Measurements from ENCODE around the gene ALPK3.

ALPK3 gene

GRCh38 chr15:84861781-84862180 is 44.6 kb downstream of the ALPK3 start:
- H3K27me3 ChIP-seq (ENCODE audit: control insufficient read depth, insufficient read depth, low read length): no peaks in the 10 kb centered on the region

GRCh38 chr15:84862214-84862975 is 45.2 kb downstream of the ALPK3 start:
- no peak overlapping the region for H3K27ac ChIP-seq (ENCODE audit: low read length)
- H3K36me3 ChIP-seq (ENCODE audit: control insufficient read depth, insufficient read depth, low read length): peaks cover 8% of the 10 kb centered on the region
- no peak overlapping the region for H3K4me3 ChIP-seq (ENCODE audit: low read length)
- no peaks in the 10 kb centered on the region for H3K4me1 ChIP-seq (ENCODE audit: control insufficient read depth, insufficient read depth, low read length)
- H3K9me3 ChIP-seq (ENCODE audit: control insufficient read depth, insufficient read depth, low read length): no peaks in the 10 kb centered on the region
- no peak for DNase-seq (ENCODE audit: low read depth, low spot score)
- no CpG with 5 or more reads among the region's 17 CpGs for WGBS (ENCODE audit: insufficient coverage, insufficient read length)
- no peaks in the 10 kb centered on the region for H3K27me3 ChIP-seq (ENCODE audit: control insufficient read depth, insufficient read depth, low read length)

More at GRCh38 chr15:84861781-84862180, 44.6 kb downstream of the ALPK3 start:
- Histone ChIP-seq H3K4me1 (ENCODE audit: control insufficient read depth, insufficient read depth, low read length) (no peaks in the 10 kb centered on the region), H3K4me3 (ENCODE audit: low read length) (no peak overlapping the region), H3K36me3 (ENCODE audit: control insufficient read depth, insufficient read depth, low read length) (peaks cover 12% of the 10 kb centered on the region), H3K9me3 (ENCODE audit: control insufficient read depth, insufficient read depth, low read length) (no peaks in the 10 kb centered on the region), H3K27ac (ENCODE audit: low read length) (no peak overlapping the region)
- no CpG with 5 or more reads among the region's 3 CpGs for WGBS (ENCODE audit: insufficient coverage, insufficient read length)
- no peak for DNase-seq (ENCODE audit: low read depth, low spot score)

- Histone ChIP-seq H3K27ac (ENCODE audit: low read length) (no peak overlapping the region), H3K36me3 (ENCODE audit: control insufficient read depth, insufficient read depth, low read length) (peaks cover 3% of the 10 kb centered on the region), H3K9me3 (ENCODE audit: control insufficient read depth, insufficient read depth, low read length) (no peaks in the 10 kb centered on the region), H3K4me1 (ENCODE audit: control insufficient read depth, insufficient read depth, low read length) (no peaks in the 10 kb centered on the region), H3K27me3 (ENCODE audit: control insufficient read depth, insufficient read depth, low read length) (no peaks in the 10 kb centered on the region), H3K4me3 (ENCODE audit: low read length) (no peak overlapping the region)
- no peak for DNase-seq (ENCODE audit: low read depth, low spot score)
- WGBS (ENCODE audit: insufficient coverage, insufficient read length): no CpG with 5 or more reads among the region's 13 CpGs
Observed at GRCh38 chr15:84863565-84864443, 46.6 kb downstream of the ALPK3 start.

GRCh38 chr15:84864444-84864795 is 47.3 kb downstream of the ALPK3 start:
- DNase-seq (ENCODE audit: low read depth, low spot score): no peak
- H3K9me3 ChIP-seq (ENCODE audit: control insufficient read depth, insufficient read depth, low read length): no peaks in the 10 kb centered on the region
- H3K27ac ChIP-seq (ENCODE audit: low read length): no peak overlapping the region
- H3K4me3 ChIP-seq (ENCODE audit: low read length): no peak overlapping the region
- no peaks in the 10 kb centered on the region for H3K27me3 ChIP-seq (ENCODE audit: control insufficient read depth, insufficient read depth, low read length)
- H3K4me1 ChIP-seq (ENCODE audit: control insufficient read depth, insufficient read depth, low read length): no peaks in the 10 kb centered on the region
- no CpG with 5 or more reads among the region's 7 CpGs for WGBS (ENCODE audit: insufficient coverage, insufficient read length)
- no peaks in the 10 kb centered on the region; the same call in 1 of the 2 replicates for H3K36me3 ChIP-seq (ENCODE audit: control insufficient read depth, insufficient read depth, low read length)

- no CpG with 5 or more reads among the region's 5 CpGs for WGBS (ENCODE audit: insufficient coverage, insufficient read length)
- no peaks in the 10 kb centered on the region; the same call in 1 of the 2 replicates for H3K36me3 ChIP-seq (ENCODE audit: control insufficient read depth, insufficient read depth, low read length)
Observed at GRCh38 chr15:84865074-84865569, 48.0 kb downstream of the ALPK3 start.

GRCh38 chr15:84868037-84868880 is 51.1 kb downstream of the ALPK3 start:
- Histone ChIP-seq H3K9me3 (ENCODE audit: control insufficient read depth, insufficient read depth, low read length) (no peaks in the 10 kb centered on the region), H3K4me1 (ENCODE audit: control insufficient read depth, insufficient read depth, low read length) (no peaks in the 10 kb centered on the region), H3K27me3 (ENCODE audit: control insufficient read depth, insufficient read depth, low read length) (no peaks in the 10 kb centered on the region), H3K36me3 (ENCODE audit: control insufficient read depth, insufficient read depth, low read length) (no peaks in the 10 kb centered on the region; the same call in 1 of the 2 replicates), H3K4me3 (ENCODE audit: low read length) (no peak overlapping the region), H3K27ac (ENCODE audit: low read length) (no peak overlapping the region)
- DNase-seq (ENCODE audit: low read depth, low spot score): no peak
- no CpG with 5 or more reads among the region's 12 CpGs for WGBS (ENCODE audit: insufficient coverage, insufficient read length)

More at GRCh38 chr15:84865074-84865569, 48.0 kb downstream of the ALPK3 start:
- Histone ChIP-seq H3K27me3 (ENCODE audit: control insufficient read depth, insufficient read depth, low read length) (no peaks in the 10 kb centered on the region), H3K4me3 (ENCODE audit: low read length) (no peak overlapping the region), H3K27ac (ENCODE audit: low read length) (no peak overlapping the region), H3K4me1 (ENCODE audit: control insufficient read depth, insufficient read depth, low read length) (no peaks in the 10 kb centered on the region), H3K9me3 (ENCODE audit: control insufficient read depth, insufficient read depth, low read length) (no peaks in the 10 kb centered on the region)
- DNase-seq (ENCODE audit: low read depth, low spot score): no peak

GRCh38 chr15:84869510-84869909 is 52.4 kb downstream of the ALPK3 start:
- Histone ChIP-seq H3K36me3 (ENCODE audit: control insufficient read depth, insufficient read depth, low read length) (no peaks in the 10 kb centered on the region; the same call in 1 of the 2 replicates), H3K27ac (ENCODE audit: low read length) (no peak overlapping the region), H3K27me3 (ENCODE audit: control insufficient read depth, insufficient read depth, low read length) (no peaks in the 10 kb centered on the region), H3K4me3 (ENCODE audit: low read length) (no peak overlapping the region), H3K9me3 (ENCODE audit: control insufficient read depth, insufficient read depth, low read length) (no peaks in the 10 kb centered on the region), H3K4me1 (ENCODE audit: control insufficient read depth, insufficient read depth, low read length) (no peaks in the 10 kb centered on the region)
- no peak for DNase-seq (ENCODE audit: low read depth, low spot score)
- WGBS (ENCODE audit: insufficient coverage, insufficient read length): no CpG with 5 or more reads among the region's 3 CpGs

- no CpG with 5 or more reads among the region's 9 CpGs for WGBS (ENCODE audit: insufficient coverage, insufficient read length)
- Histone ChIP-seq H3K27me3 (ENCODE audit: control insufficient read depth, insufficient read depth, low read length) (no peaks in the 10 kb centered on the region), H3K4me1 (ENCODE audit: control insufficient read depth, insufficient read depth, low read length) (no peaks in the 10 kb centered on the region), H3K9me3 (ENCODE audit: control insufficient read depth, insufficient read depth, low read length) (no peaks in the 10 kb centered on the region), H3K36me3 (ENCODE audit: control insufficient read depth, insufficient read depth, low read length) (no peaks in the 10 kb centered on the region; the same call in 1 of the 2 replicates), H3K4me3 (ENCODE audit: low read length) (no peak overlapping the region), H3K27ac (ENCODE audit: low read length) (no peak overlapping the region)
- DNase-seq (ENCODE audit: low read depth, low spot score): no peak
Observed at GRCh38 chr15:84871428-84871985, 54.4 kb downstream of the ALPK3 start.

GRCh38 chr15:84872009-84872910 is 55.1 kb downstream of the ALPK3 start:
- no peak for DNase-seq (ENCODE audit: low read depth, low spot score)

More at GRCh38 chr15:84872009-84872910, 55.1 kb downstream of the ALPK3 start:
- WGBS (ENCODE audit: insufficient coverage, insufficient read length): no CpG with 5 or more reads among the region's 17 CpGs
- no peaks in the 10 kb centered on the region for H3K4me1 ChIP-seq (ENCODE audit: control insufficient read depth, insufficient read depth, low read length)
- H3K27me3 ChIP-seq (ENCODE audit: control insufficient read depth, insufficient read depth, low read length): no peaks in the 10 kb centered on the region
- H3K9me3 ChIP-seq (ENCODE audit: control insufficient read depth, insufficient read depth, low read length): no peaks in the 10 kb centered on the region
- H3K27ac ChIP-seq (ENCODE audit: low read length): no peak overlapping the region
- H3K4me3 ChIP-seq (ENCODE audit: low read length): no peak overlapping the region
- H3K36me3 ChIP-seq (ENCODE audit: control insufficient read depth, insufficient read depth, low read length): no peaks in the 10 kb centered on the region; the same call in 1 of the 2 replicates

Data from iPS DF 6.9 (cell line).